Nephron progenitor cell (in vitro differentiated cells): ENCODE results near the gene VTI1A.

ENCODE experiments used
- DNase-seq: peaks from one replicate; pipeline ENCODE4 v3.0.0; 2021
- H3K27ac Mint-ChIP-seq: 2 replicates; pipeline ENCODE4 v1.8.0; 2021; ENCODE audit warnings: mild to moderate bottlenecking, moderate library complexity, mixed read lengths
- H3K27me3 Mint-ChIP-seq: 2 replicates; pipeline ENCODE4 v1.8.0; 2021; ENCODE audit warnings: mild to moderate bottlenecking, low read depth, mixed read lengths; ENCODE audit not compliant: poor library complexity
- H3K36me3 Mint-ChIP-seq: 2 replicates; pipeline ENCODE4 v1.8.0; 2021; ENCODE audit warnings: low read depth, mixed read lengths
- H3K4me1 Mint-ChIP-seq: 2 replicates; pipeline ENCODE4 v1.8.0; 2021; ENCODE audit warnings: mixed read lengths
- H3K4me3 Mint-ChIP-seq: 2 replicates; pipeline ENCODE4 v1.8.0; 2021; ENCODE audit warnings: mild to moderate bottlenecking, moderate library complexity, mixed read lengths
- H3K9me3 Mint-ChIP-seq: 2 replicates; pipeline ENCODE4 v1.8.0; 2021; ENCODE audit warnings: mild to moderate bottlenecking, moderate library complexity, mixed read lengths
- CTCF ChIP-seq: fragments of 200-600 bp; sonication (generic); IDR thresholded peaks from 2 replicates; pipeline ENCODE4 v1.5.0; 2021; ENCODE audit warnings: antibody characterized with exemption

The VTI1A gene

GRCh38 chr10:112841549-112841948 is 394.5 kb downstream of the VTI1A start:
- Mint-ChIP-seq H3K9me3 (peaks cover 25% of the 10 kb centered on the region), H3K36me3 (peaks cover 5% of the 10 kb centered on the region), H3K4me1 (peaks cover 51% of the 10 kb centered on the region), H3K4me3 (no peak overlapping the region), H3K27me3 (peaks cover 23% of the 10 kb centered on the region), H3K27ac (no peak overlapping the region)
- DNase-seq, result no peak
- no peak for TF ChIP-seq CTCF

- H3K9me3 Mint-ChIP-seq, result peaks cover 37% of the 10 kb centered on the region
- peak; percentile 66 for DNase-seq
- H3K4me3 Mint-ChIP-seq, result peak overlapping the region; percentile 49
- peaks cover 15% of the 10 kb centered on the region for H3K36me3 Mint-ChIP-seq
- H3K27me3 Mint-ChIP-seq, result peaks cover 23% of the 10 kb centered on the region
- H3K27ac Mint-ChIP-seq, result peak overlapping the region; percentile 1
- peaks cover 38% of the 10 kb centered on the region for H3K4me1 Mint-ChIP-seq
- TF ChIP-seq CTCF, result no peak
These were observed 395.9 kb downstream of the VTI1A start for GRCh38 chr10:112842832-112843360.

- TF ChIP-seq CTCF, result no peak
- Mint-ChIP-seq H3K4me1 (peaks cover 32% of the 10 kb centered on the region), H3K27me3 (peaks cover 28% of the 10 kb centered on the region), H3K4me3 (no peak overlapping the region), H3K36me3 (peaks cover 22% of the 10 kb centered on the region), H3K9me3 (peaks cover 44% of the 10 kb centered on the region), H3K27ac (peak overlapping the region; percentile 24)
- DNase-seq, result no peak
These were observed 396.6 kb downstream of the VTI1A start for GRCh38 chr10:112843623-112844022.

GRCh38 chr10:112844681-112845544 is 397.9 kb downstream of the VTI1A start:
- Mint-ChIP-seq H3K4me1 (peaks cover 26% of the 10 kb centered on the region), H3K4me3 (no peak overlapping the region), H3K36me3 (peaks cover 24% of the 10 kb centered on the region), H3K9me3 (peaks cover 44% of the 10 kb centered on the region), H3K27me3 (peaks cover 25% of the 10 kb centered on the region), H3K27ac (no peak overlapping the region)
- TF ChIP-seq CTCF, result no peak
- DNase-seq, result no peak

- no peak for TF ChIP-seq CTCF
- H3K4me3 Mint-ChIP-seq, result no peak overlapping the region
- peaks cover 35% of the 10 kb centered on the region for H3K9me3 Mint-ChIP-seq
- H3K27ac Mint-ChIP-seq, result no peak overlapping the region
- peaks cover 18% of the 10 kb centered on the region for H3K27me3 Mint-ChIP-seq
- H3K4me1 Mint-ChIP-seq, result peaks cover 16% of the 10 kb centered on the region
- no peak for DNase-seq
- peaks cover 24% of the 10 kb centered on the region for H3K36me3 Mint-ChIP-seq
These were observed 400.8 kb downstream of the VTI1A start for GRCh38 chr10:112847778-112848177.
